HCT116 (cell line): ENCODE data around the gene ACBD5. TPM values are rescaled to one million over a fixed set of nuclear protein-coding genes. Genes with fewer than 3 reads are reported as not detected.

Source experiments
- ATAC-seq: fragments of 200-7000 bp; cut with Tn5 transposase; 2 replicates; pipeline ENCODE4 v1.9.1; 2020; ENCODE audit warnings: mild to moderate bottlenecking, moderate library complexity
- BruUV-seq: library from RNA; stranded (reverse); fragments of 400-500 nt; replicated peaks from 2 replicates; lab custom pipeline; 2021; lab: Mats Ljungman, UMichigan
- CTCF ChIA-PET: fragments of 300-600 bp; sonication (Branson Sonifier 250); formaldehyde crosslinking; loops from one replicate; lab custom pipeline; 2021; ENCODE audit warnings: antibody characterized with exemption; lab: Charles Lee
- POLR2A ChIA-PET: fragments of 300-600, 350-600 bp; sonication (Branson Sonifier 250); formaldehyde crosslinking; loops from one replicate; lab custom pipeline; 2021; ENCODE audit warnings: antibody characterized with exemption; lab: Charles Lee
- RAD21 ChIA-PET, 2 experiments: fragments of 300-600 bp; sonication (Branson Sonifier 250); formaldehyde crosslinking; loops; one replicate each; lab custom pipeline; 2023; ENCODE audit warnings: low total read pairs in 2 of 2; ENCODE audit not compliant: uncharacterized antibody in 2 of 2, unreplicated experiment in 2 of 2, low non-redundant PET in 1 of 2; lab: Charles Lee
- DNase-seq: peaks from one replicate; pipeline ENCODE4 v3.0.0-alpha.2; 2010; ENCODE audit warnings: low read depth, low spot score
- H2AFZ ChIP-seq: fragments of 200-600 bp; shearing (Covaris generic), sonication (generic); 2 replicates; pipeline ENCODE4 v1.6.1; 2017; ENCODE audit warnings: low read depth, mixed run types, mixed read lengths, antibody characterized with exemption, low read length; ENCODE audit not compliant: poor library complexity, severe bottlenecking
- H3K27ac ChIP-seq: 2 replicates; pipeline ENCODE4 v1.5.1; 2012; ENCODE audit warnings: low read depth, low read length
- H3K27me3 ChIP-seq: fragments of 200-600 bp; sonication (generic); 2 replicates; pipeline ENCODE4 v1.6.1; 2016; ENCODE audit warnings: mixed run types, low read length, mixed read lengths; ENCODE audit not compliant: insufficient read depth
- H3K36me3 ChIP-seq, 2 experiments: fragments of 200-500 bp in 1 of 2; fragments of 200-600 bp in 1 of 2; sonication (Bioruptor generic) in 1 of 2; sonication (generic) in 1 of 2; 2 replicates each; pipeline versions ENCODE4 v1.5.1 to v1.6.1; 2014 to 2016; ENCODE audit warnings: low read length in 2 of 2, inconsistent platforms in 1 of 2, mixed read lengths in 1 of 2, mixed run types in 1 of 2; ENCODE audit not compliant: insufficient read depth in 2 of 2, control insufficient read depth in 1 of 2
- H3K4me1 ChIP-seq, 2 experiments: fragments of 200-600 bp in 1 of 2; sonication (generic) in 1 of 2; 2 replicates each; pipeline versions ENCODE4 v1.5.1 to v1.6.1; 2012 to 2017; ENCODE audit warnings: low read length in 2 of 2, inconsistent platforms in 1 of 2, mild to moderate bottlenecking in 1 of 2, mixed read lengths in 1 of 2, mixed run types in 1 of 2, moderate library complexity in 1 of 2; ENCODE audit not compliant: insufficient read depth in 2 of 2, control insufficient read depth in 1 of 2
- H3K4me2 ChIP-seq: fragments of 200-600 bp; sonication (generic); 2 replicates; pipeline ENCODE4 v1.6.1; 2017; ENCODE audit warnings: mixed run types, low read length, mixed read lengths
- H3K4me3 ChIP-seq, 2 experiments: fragments of 200-600 bp in 1 of 2; sonication (generic) in 1 of 2; replicated peaks in 1 of 2; 2 replicates each; pipeline ENCODE4 v1.5.1; 2011 to 2016; ENCODE audit warnings: low read length in 2 of 2, control low read depth in 1 of 2, low read depth in 1 of 2, mild to moderate bottlenecking in 1 of 2, mixed read lengths in 1 of 2, mixed run types in 1 of 2
- H3K79me2 ChIP-seq: fragments of 200-600 bp; sonication (generic); 2 replicates; pipeline ENCODE4 v1.6.1; 2017; ENCODE audit warnings: mild to moderate bottlenecking, mixed run types, low read length, moderate library complexity, mixed read lengths; ENCODE audit not compliant: insufficient read depth
- H3K9ac ChIP-seq: fragments of 200-600 bp; sonication (generic); 2 replicates; pipeline ENCODE4 v1.6.1; 2016; ENCODE audit warnings: low read length, mixed read lengths
- H3K9me2 ChIP-seq: fragments of 200-600 bp; sonication (generic), shearing (Covaris generic); 2 replicates; pipeline ENCODE4 v1.6.1; 2017; ENCODE audit warnings: mixed run types, mild to moderate bottlenecking, moderate library complexity; ENCODE audit not compliant: insufficient read depth
- H3K9me3 ChIP-seq, 2 experiments: fragments of 200-500 bp in 1 of 2; fragments of 200-600 bp in 1 of 2; sonication (Bioruptor generic) in 1 of 2; sonication (generic) in 1 of 2; 2 replicates each; pipeline ENCODE4 v1.6.1; 2014 to 2017; ENCODE audit warnings: low read length in 2 of 2, mixed read lengths in 2 of 2, inconsistent platforms in 1 of 2, low read depth in 1 of 2, mild to moderate bottlenecking in 1 of 2, mixed run types in 1 of 2, moderate library complexity in 1 of 2; ENCODE audit not compliant: control insufficient read depth in 1 of 2, insufficient read depth in 1 of 2
- H4K20me1 ChIP-seq: fragments of 200-600 bp; sonication (generic), shearing (Covaris generic); 2 replicates; pipeline ENCODE4 v1.6.1; 2017; ENCODE audit warnings: mixed run types, mild to moderate bottlenecking, moderate library complexity; ENCODE audit not compliant: insufficient read depth
- ATF3 ChIP-seq: IDR thresholded peaks from 2 replicates; pipeline ENCODE4 v1.6.1; 2012
- CEBPB ChIP-seq: IDR thresholded peaks from 2 replicates; pipeline ENCODE4 v1.6.1; 2012; ENCODE audit warnings: low read depth
- FOSL1 ChIP-seq: IDR thresholded peaks from 2 replicates; pipeline ENCODE4 v1.6.1; 2012; ENCODE audit warnings: low read depth
- JUND ChIP-seq: IDR thresholded peaks from 2 replicates; pipeline ENCODE4 v1.6.1; 2012
- POLR2A ChIP-seq: IDR thresholded peaks from 2 replicates; pipeline ENCODE4 v1.7.0; 2011; ENCODE audit warnings: borderline replicate concordance; ENCODE audit not compliant: insufficient read depth, insufficient read length; ENCODE audit errors: extremely low read depth
- REST ChIP-seq: IDR thresholded peaks from 2 replicates; pipeline ENCODE4 v1.6.1; 2012; ENCODE audit warnings: low read depth
- YY1 ChIP-seq: IDR thresholded peaks from 2 replicates; pipeline ENCODE4 v1.6.1; 2011; ENCODE audit warnings: low read length, low read depth, moderate library complexity, mild to moderate bottlenecking; ENCODE audit not compliant: insufficient replicate concordance; ENCODE audit errors: extremely low read depth
- ZFX ChIP-seq: fragments of 450-650 bp; IDR thresholded peaks from 2 replicates; pipeline ENCODE4 v1.6.1; 2017
- ZNF274 ChIP-seq: fragments of 200-500 bp; sonication (Bioruptor generic); IDR thresholded peaks from 2 replicates; pipeline ENCODE4 v1.6.1; 2014; ENCODE audit warnings: mild to moderate bottlenecking, low read depth, low read length, inconsistent platforms
- intact Hi-C: fragments of 100-400 bp; cut with micrococcal nuclease; formaldehyde crosslinking; loops from 2 replicates; pipeline ENCODE4 v1.10.0; 2022
- total RNA-seq: library from RNA; stranded (reverse); gene quantifications from one replicate; pipeline ENCODE4 v1.2.1, GENCODE V29; 2021; ENCODE audit not compliant: unreplicated experiment

ACBD5 gene
- total RNA-seq, 1 experiment from 2014 or later: 19.5 TPM

- no peak for TF ChIP-seq REST
- TF ChIP-seq YY1: no peak
Observed at GRCh38 chr10:27242951-27243551, 2.5 kb upstream of the ACBD5 start (continued).

GRCh38 chr10:27242473-27242950, 1.9 kb upstream of the ACBD5 start:
- CTCF ChIA-PET: interaction anchor here (1.1 kb wide), 1 partner anchor 18 kb away, joined by 4 read pairs; no protein-coding TSS in a partner anchor

More at GRCh38 chr10:27242473-27242950, 1.9 kb upstream of the ACBD5 start:
- Histone ChIP-seq H3K27me3 (no peaks in the 10 kb centered on the region), H4K20me1 (no peaks in the 10 kb centered on the region), H3K9ac (peak overlapping the region; percentile 80), H3K27ac (peak overlapping the region; percentile 93)
- TF ChIP-seq POLR2A: no peak
- no peak for TF ChIP-seq CEBPB
- no peak for TF ChIP-seq ZNF274
- no peak for TF ChIP-seq ZFX
- 0 out of 2 replicates have a peak, but pooled peaks have one; percentile 11 for TF ChIP-seq FOSL1
- peak; percentile 10; the same call in 1 of the 2 replicates for TF ChIP-seq JUND
- TF ChIP-seq ATF3: no peak
- TF ChIP-seq, all 23 proteins: peak for 2
- Histone ChIP-seq H3K4me2 (peak overlapping the region; percentile 99), H3K9me3 (no peaks in the 10 kb centered on the region), H3K4me1 (peaks cover 3 to 37% of the 10 kb centered on the region in 2 experiments; a peak in 3 of 4 replicates), H3K36me3 (no peaks in the 10 kb centered on the region), H3K9me2 (no peaks in the 10 kb centered on the region), H3K4me3 (peak overlapping the region; percentile 78 to 83), H3K79me2 (peaks cover 20% of the 10 kb centered on the region), H2AFZ (no peak overlapping the region)
- ChIA-PET POLR2A (interaction anchor here (1.0 to 1.8 kb wide), 4 partner anchors 10 to 262 kb away, joined by 3 to 7 read pairs (median 6); partner anchors contain the start of genes RAB18 and YME1L1), RAD21 (no interaction called here)
- ATAC-seq: no peak
- intact Hi-C loops: loop anchor here (1.0 to 5.0 kb wide), 3 partner anchors 10 to 855 kb away; partner anchors contain the start of gene ABI1
- no peak for DNase-seq
- TSS peak; percentile 72 for BruUV-seq
